ENCODE results near the gene JMJD1C. TPM values are rescaled to one million over a fixed set of nuclear protein-coding genes. Genes with fewer than 3 reads are reported as not detected.

The JMJD1C gene
- total RNA-seq, 1 donor from 2014 or later, result 205 TPM

GRCh38 chr10:63206997-63207811 lies 258.6 kb downstream of the JMJD1C start:
- DNase-seq, result peak; percentile 93

GRCh38 chr10:63206576-63206975 lies 259.2 kb downstream of the JMJD1C start:
- no peak for DNase-seq

- DNase-seq, result no peak
Observed at GRCh38 chr10:63205421-63205820, 260.4 kb downstream of the JMJD1C start.

GRCh38 chr10:63204667-63205391 lies 260.9 kb downstream of the JMJD1C start:
- no peak for DNase-seq

- DNase-seq, result no peak
Observed at GRCh38 chr10:63201118-63201517, 264.7 kb downstream of the JMJD1C start.

- DNase-seq, result no peak
Observed at GRCh38 chr10:63200431-63200830, 265.3 kb downstream of the JMJD1C start.

GRCh38 chr10:63199716-63200115 lies 266.1 kb downstream of the JMJD1C start:
- no peak for DNase-seq

GRCh38 chr10:63197344-63198092 lies 268.3 kb downstream of the JMJD1C start:
- no peak for DNase-seq

- no peak for DNase-seq
Observed at GRCh38 chr10:63192826-63193225, 273.0 kb downstream of the JMJD1C start.

GRCh38 chr10:63175534-63175933 lies 290.2 kb downstream of the JMJD1C start:
- no peak for DNase-seq

- DNase-seq, result no peak
Observed at GRCh38 chr10:63173468-63174232, 292.1 kb downstream of the JMJD1C start.

GRCh38 chr10:63171926-63172325 lies 293.9 kb downstream of the JMJD1C start:
- DNase-seq, result no peak

GRCh38 chr10:63171255-63171855 lies 294.4 kb downstream of the JMJD1C start:
- no peak for DNase-seq

GRCh38 chr10:63169624-63170023 lies 296.2 kb downstream of the JMJD1C start:
- no peak for DNase-seq

GRCh38 chr10:63168821-63169462 lies 296.8 kb downstream of the JMJD1C start:
- DNase-seq, result no peak

- DNase-seq, result peak; percentile 91
Observed at GRCh38 chr10:63166742-63167258, 299.0 kb downstream of the JMJD1C start.

GRCh38 chr10:63165249-63165648 lies 300.5 kb downstream of the JMJD1C start:
- no peak for DNase-seq

GRCh38 chr10:63164166-63164623 lies 301.6 kb downstream of the JMJD1C start:
- no peak for DNase-seq

- no peak for DNase-seq
Observed at GRCh38 chr10:63161592-63161991, 304.2 kb downstream of the JMJD1C start.

GRCh38 chr10:63157845-63158624 lies 307.7 kb downstream of the JMJD1C start:
- DNase-seq, result peak; percentile 93

All from dermis blood vessel endothelial cell (primary cell).